Endothelial cell of umbilical vein (primary cell): ENCODE data around the gene ARHGEF28. TPM values are rescaled to one million over a fixed set of nuclear protein-coding genes. Genes with fewer than 3 reads are reported as not detected.

Experiments used
- BruUV-seq: library from RNA; stranded (reverse); fragments of 400-500 nt; replicated peaks from 2 replicates; lab custom pipeline; 2021; lab: Mats Ljungman, UMichigan
- CTCF ChIA-PET: fragments of 300-600, 350-600 bp; sonication (Branson Sonifier 250); formaldehyde crosslinking; loops from one replicate; lab custom pipeline; 2021; ENCODE audit warnings: antibody characterized with exemption, inconsistent platforms; lab: Charles Lee
- POLR2A ChIA-PET: fragments of 300-600, 350-600 bp; sonication (Branson Sonifier 250); formaldehyde crosslinking; loops from one replicate; lab custom pipeline; 2021; ENCODE audit warnings: antibody characterized with exemption, inconsistent platforms; lab: Charles Lee
- DNase-seq: peaks from one replicate; pipeline ENCODE4 v3.0.0-alpha.2; 2011; ENCODE audit warnings: low read depth, low spot score
- FAIRE-seq: peaks from 2 replicates; lab custom pipeline; 2011; peaks lifted over from hg19 to GRCh38; lab: Jason Lieb, UNC
- H2AFZ ChIP-seq: 2 replicates; pipeline ENCODE4 v1.6.0; 2012; ENCODE audit warnings: low read depth, low read length, control low read depth, inconsistent platforms
- H3K27ac ChIP-seq: 2 replicates; pipeline ENCODE4 v1.5.1; 2011; ENCODE audit warnings: low read depth, mild to moderate bottlenecking, control low read depth, low read length, moderate library complexity; ENCODE audit not compliant: insufficient read depth
- H3K27me3 ChIP-seq, 2 experiments: 2 replicates each; pipeline versions ENCODE4 v1.6.0 to v1.6.1; 2011; ENCODE audit warnings: low read length in 2 of 2, mixed read lengths in 1 of 2; ENCODE audit not compliant: control insufficient read depth in 2 of 2, insufficient read depth in 2 of 2
- H3K36me3 ChIP-seq, 2 experiments: 2 replicates in 1 of 2; 3 replicates in 1 of 2; pipeline ENCODE4 v1.5.1; 2011; ENCODE audit warnings: low read length in 2 of 2, mild to moderate bottlenecking in 1 of 2, moderate library complexity in 1 of 2; ENCODE audit not compliant: control insufficient read depth in 2 of 2, insufficient read depth in 2 of 2; ENCODE audit errors: extremely low read depth in 1 of 2
- H3K4me1 ChIP-seq: 3 replicates; pipeline ENCODE4 v1.5.1; 2011; ENCODE audit warnings: mild to moderate bottlenecking, low read length; ENCODE audit not compliant: control insufficient read depth, insufficient read depth; ENCODE audit errors: extremely low read depth
- H3K4me2 ChIP-seq: 2 replicates; pipeline ENCODE4 v1.6.1; 2011; ENCODE audit warnings: low read length, control low read depth, mixed read lengths; ENCODE audit not compliant: insufficient read depth
- H3K4me3 ChIP-seq, 3 experiments: fragments of 200-600 bp in 1 of 3; sonication (generic), shearing (Covaris generic) in 1 of 3; replicated peaks in 1 of 3; 2 replicates each; pipeline ENCODE4 v1.5.1; 2011 to 2016; ENCODE audit warnings: control low read depth in 3 of 3, low read length in 3 of 3, mild to moderate bottlenecking in 2 of 3, inconsistent platforms in 1 of 3, low read depth in 1 of 3, moderate library complexity in 1 of 3; ENCODE audit not compliant: insufficient read depth in 1 of 3
- H3K79me2 ChIP-seq: 2 replicates; pipeline ENCODE4 v1.6.0; 2012; ENCODE audit warnings: low read length, inconsistent platforms; ENCODE audit not compliant: control insufficient read depth, insufficient read depth
- H3K9ac ChIP-seq: replicated peaks from 2 replicates; pipeline ENCODE3; 2011; ENCODE audit warnings: low read length, control low read depth; ENCODE audit not compliant: insufficient read depth; ENCODE audit errors: extremely low read depth
- H3K9me1 ChIP-seq: replicated peaks from 3 replicates; pipeline ENCODE4 v1.6.0; 2011; ENCODE audit warnings: mild to moderate bottlenecking, low read length; ENCODE audit not compliant: control insufficient read depth, insufficient read depth; ENCODE audit errors: extremely low read depth
- H3K9me3 ChIP-seq: replicated peaks from 2 replicates; pipeline ENCODE4 v1.5.1; 2012; ENCODE audit warnings: low read length, inconsistent platforms; ENCODE audit not compliant: control insufficient read depth, insufficient read depth
- H4K20me1 ChIP-seq: replicated peaks from 2 replicates; pipeline ENCODE3; 2011; ENCODE audit warnings: mild to moderate bottlenecking, low read length; ENCODE audit not compliant: control insufficient read depth, insufficient read depth; ENCODE audit errors: extremely low read depth
- EZH2 ChIP-seq: IDR thresholded peaks from 2 replicates; pipeline ENCODE4 v1.6.1; 2012; ENCODE audit warnings: borderline replicate concordance, low read depth, mild to moderate bottlenecking, moderate library complexity, low read length, inconsistent platforms; ENCODE audit not compliant: severe bottlenecking
- GATA2 ChIP-seq: IDR thresholded peaks from 2 replicates; pipeline ENCODE4 v1.7.0; 2011; ENCODE audit warnings: low read depth, mild to moderate bottlenecking, moderate library complexity, mixed read lengths, low read length; ENCODE audit not compliant: insufficient read length, insufficient read depth
- JUN ChIP-seq: IDR thresholded peaks from 2 replicates; pipeline ENCODE4 v1.6.1; 2011; ENCODE audit warnings: borderline replicate concordance, low read depth; ENCODE audit not compliant: insufficient read length, insufficient read depth
- MAX ChIP-seq: IDR thresholded peaks from 2 replicates; pipeline ENCODE4 v1.6.1; 2011; ENCODE audit not compliant: insufficient read depth, insufficient read length
- MYC ChIP-seq: IDR thresholded peaks from one replicate; pipeline ENCODE4 v1.6.1; 2011; ENCODE audit warnings: mild to moderate bottlenecking, low read depth, low read length
- POLR2AphosphoS5 ChIP-seq: IDR thresholded peaks from 2 replicates; pipeline ENCODE4 v1.6.1; 2012; ENCODE audit warnings: low read depth, mild to moderate bottlenecking, control low read depth, low read length, moderate library complexity; ENCODE audit not compliant: insufficient read depth
- dilution Hi-C: fragments of 300-500 bp; cut with MboI; formaldehyde crosslinking; loops from one replicate; pipeline ENCODE4 v1.15.0; 2019; ENCODE audit warnings: low sequenced_read_pairs; ENCODE audit not compliant: extremely low pct_ligation_motif_present
- intact Hi-C: fragments of 100-400 bp; cut with micrococcal nuclease; formaldehyde crosslinking; loops from one replicate; pipeline ENCODE4 v1.10.0; 2022
- polyA plus RNA-seq, 4 experiments: library from polyadenylated mRNA; depleted of rRNA in 3 of 4; stranded (reverse) in 3 of 4; unstranded in 1 of 4; fragments of >200 nt; gene quantifications; 2 replicates each; pipeline versions ENCODE4 v1.2.1 to v1.2.3, GENCODE V29; 2011 to 2012; ENCODE audit warnings: missing spikeins in 1 of 4
- total RNA-seq: library from RNA; stranded (reverse); gene quantifications from 2 replicates; pipeline ENCODE4 v1.2.3, GENCODE V29; 2021
- TF ChIP-seq, protein P1 (sequence below), 2 donors: IDR thresholded peaks; 1 replicate in 1 of 2; 2 replicates in 1 of 2; pipeline ENCODE4 v1.5.1; 2011; ENCODE audit warnings: low read length in 2 of 2, mild to moderate bottlenecking in 2 of 2, moderate library complexity in 2 of 2, control low read depth in 1 of 2, inconsistent platforms in 1 of 2, low read depth in 1 of 2; ENCODE audit not compliant: insufficient read depth in 1 of 2; ENCODE audit errors: extremely low read depth in 1 of 2

Gene ARHGEF28
- total and polyA plus RNA-seq, 2 donors (not counting 3 experiments of a cell fraction or from before 2014, with no cell fraction given) = 29.5 to 108 TPM

DNA sequence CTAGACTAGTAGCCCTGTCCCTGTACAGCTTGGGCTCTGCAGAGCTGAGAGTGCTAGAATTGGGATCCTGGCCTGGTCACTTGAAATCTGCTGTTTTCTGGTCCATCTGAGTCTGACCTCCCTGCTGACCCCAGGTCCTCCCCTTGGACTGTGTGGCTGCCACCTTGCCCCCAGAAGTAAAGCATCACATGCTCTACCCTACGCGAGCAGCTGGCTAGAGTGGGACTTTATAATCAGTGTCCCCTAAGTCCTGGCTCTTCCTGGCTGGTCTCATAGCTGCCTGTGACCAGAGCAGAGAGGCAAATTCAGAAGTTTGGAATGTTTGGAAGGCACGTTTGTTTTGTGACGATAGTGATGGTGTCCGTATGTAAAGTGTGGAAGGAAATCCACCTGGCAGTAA lies 81.0 kb downstream of the ARHGEF28 start:
- H3K27me3 ChIP-seq = no peaks in the 10 kb centered on the region
- no peaks in the 10 kb centered on the region for H3K9me1 ChIP-seq
- peaks cover 0 to 9% of the 10 kb centered on the region in 2 experiments for H3K36me3 ChIP-seq
- H4K20me1 ChIP-seq = peaks cover 6% of the 10 kb centered on the region
- no peak overlapping the region for H2AFZ ChIP-seq
- DNase-seq = no peak
- intact Hi-C loops (no loop called here), dilution Hi-C loops (no loop called here)
- no peak overlapping the region for H3K4me3 ChIP-seq
- POLR2A ChIA-PET = no interaction called here
- BruUV-seq = no TSS peak
- no peak for FAIRE-seq
- H3K79me2 ChIP-seq = peaks cover 96% of the 10 kb centered on the region
- no peak for TF ChIP-seq GATA2
- TF ChIP-seq EZH2 = no peak
- no peak overlapping the region for H3K4me2 ChIP-seq
- H3K9me3 ChIP-seq = peaks cover 3% of the 10 kb centered on the region
- H3K4me1 ChIP-seq = peaks cover 8% of the 10 kb centered on the region
- H3K27ac ChIP-seq = no peak overlapping the region
- CTCF ChIA-PET = interaction anchor here (0.7 to 3.4 kb wide), 14 partner anchors 9 to 116 kb away, joined by 3 to 21 read pairs (median 4); no protein-coding TSS in a partner anchor
- H3K9ac ChIP-seq = no peak overlapping the region

DNA sequence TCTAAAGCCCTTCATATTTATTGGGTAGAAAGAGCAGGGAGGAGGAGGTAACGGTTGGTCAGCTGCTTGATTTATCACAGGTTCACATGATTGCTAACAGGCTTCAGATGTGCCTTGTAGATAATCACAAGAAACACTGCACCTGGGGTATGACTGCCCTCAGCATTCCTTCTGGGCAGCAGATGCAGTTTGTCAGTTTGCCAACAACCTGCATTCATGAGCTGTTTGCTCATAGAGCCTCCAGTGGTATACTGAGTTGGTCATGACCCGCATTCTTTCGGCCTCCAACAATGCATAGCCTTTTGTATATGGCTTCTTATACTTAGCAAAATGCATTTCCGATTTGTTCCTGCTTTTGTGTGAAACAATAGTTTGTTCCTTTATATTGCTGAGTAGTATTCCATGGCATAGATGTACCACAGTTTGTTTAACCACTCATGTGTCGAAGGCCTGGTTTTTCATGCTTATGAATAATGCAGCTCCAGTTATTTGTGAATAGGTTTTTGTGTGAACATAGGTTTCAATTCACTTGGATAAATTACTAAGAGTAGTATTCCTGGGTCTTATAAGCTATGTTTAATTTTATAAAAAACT lies 83.6 kb downstream of the ARHGEF28 start:
- no peaks in the 10 kb centered on the region for H3K9me1 ChIP-seq
- H4K20me1 ChIP-seq = peaks cover 6% of the 10 kb centered on the region
- H3K9ac ChIP-seq = no peak overlapping the region
- peaks cover 99% of the 10 kb centered on the region for H3K79me2 ChIP-seq
- TF ChIP-seq JUN = no peak
- TF ChIP-seq, protein P1, sequence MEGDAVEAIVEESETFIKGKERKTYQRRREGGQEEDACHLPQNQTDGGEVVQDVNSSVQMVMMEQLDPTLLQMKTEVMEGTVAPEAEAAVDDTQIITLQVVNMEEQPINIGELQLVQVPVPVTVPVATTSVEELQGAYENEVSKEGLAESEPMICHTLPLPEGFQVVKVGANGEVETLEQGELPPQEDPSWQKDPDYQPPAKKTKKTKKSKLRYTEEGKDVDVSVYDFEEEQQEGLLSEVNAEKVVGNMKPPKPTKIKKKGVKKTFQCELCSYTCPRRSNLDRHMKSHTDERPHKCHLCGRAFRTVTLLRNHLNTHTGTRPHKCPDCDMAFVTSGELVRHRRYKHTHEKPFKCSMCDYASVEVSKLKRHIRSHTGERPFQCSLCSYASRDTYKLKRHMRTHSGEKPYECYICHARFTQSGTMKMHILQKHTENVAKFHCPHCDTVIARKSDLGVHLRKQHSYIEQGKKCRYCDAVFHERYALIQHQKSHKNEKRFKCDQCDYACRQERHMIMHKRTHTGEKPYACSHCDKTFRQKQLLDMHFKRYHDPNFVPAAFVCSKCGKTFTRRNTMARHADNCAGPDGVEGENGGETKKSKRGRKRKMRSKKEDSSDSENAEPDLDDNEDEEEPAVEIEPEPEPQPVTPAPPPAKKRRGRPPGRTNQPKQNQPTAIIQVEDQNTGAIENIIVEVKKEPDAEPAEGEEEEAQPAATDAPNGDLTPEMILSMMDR (IDR thresholded peaks at IDR 0.05; ENCODE audit: extremely low read depth in 1 of 2, insufficient read depth in 1 of 2, low read depth in 1 of 2, low read length in 2 of 2) = no peak
- no peak for TF ChIP-seq MAX
- peak; percentile 22 for TF ChIP-seq POLR2AphosphoS5
- TF ChIP-seq MYC = no peak
- peaks cover 3% of the 10 kb centered on the region for H3K9me3 ChIP-seq
- no peak overlapping the region for H3K4me2 ChIP-seq
- intact Hi-C loops = no loop called here
- POLR2A ChIA-PET = no interaction called here
- dilution Hi-C loops = no loop called here
- peak; percentile 46 for DNase-seq
- CTCF ChIA-PET = interaction anchor here (0.9 to 1.4 kb wide), 5 partner anchors 11 to 65 kb away, joined by 3 to 7 read pairs (median 3); no protein-coding TSS in a partner anchor
- no peak for FAIRE-seq
- no peak overlapping the region for H3K27ac ChIP-seq
- H3K27me3 ChIP-seq = no peaks in the 10 kb centered on the region
- BruUV-seq = no TSS peak
- H3K36me3 ChIP-seq = peaks cover 5 to 9% of the 10 kb centered on the region in 2 experiments
- H3K4me3 ChIP-seq = no peak overlapping the region
- H2AFZ ChIP-seq = no peak overlapping the region
- peaks cover 10% of the 10 kb centered on the region for H3K4me1 ChIP-seq
